ENCODE data around the gene PEAK1. TPM values are rescaled to one million over a fixed set of nuclear protein-coding genes. Genes with fewer than 3 reads are reported as not detected.

The PEAK1 gene
- total and polyA plus RNA-seq, 9 of the 15 experiments (the other 6 are each of a cell fraction or from before 2014, with no cell fraction given), result 0.99 to 22.4 (median 10.8) TPM

DNA sequence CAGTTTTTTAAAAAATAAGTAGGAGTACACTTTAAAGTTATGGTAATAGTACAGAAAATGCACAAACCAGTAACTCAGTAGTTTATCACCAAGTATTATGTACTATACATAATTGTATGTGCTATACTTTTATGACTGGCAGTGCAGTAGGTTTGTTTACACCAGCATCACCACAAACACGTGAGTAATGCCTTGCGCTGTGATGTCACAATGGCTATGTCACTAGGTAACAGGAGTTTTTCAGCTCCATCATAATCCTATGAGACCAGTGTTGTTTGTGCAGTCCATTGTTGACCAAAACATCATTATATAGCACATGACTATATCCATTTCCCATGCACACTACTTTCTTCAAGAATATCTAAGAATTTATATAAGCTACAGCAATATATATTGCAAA is 280.6 kb downstream of the PEAK1 start (continued):
- TF ChIP-seq, protein P1, sequence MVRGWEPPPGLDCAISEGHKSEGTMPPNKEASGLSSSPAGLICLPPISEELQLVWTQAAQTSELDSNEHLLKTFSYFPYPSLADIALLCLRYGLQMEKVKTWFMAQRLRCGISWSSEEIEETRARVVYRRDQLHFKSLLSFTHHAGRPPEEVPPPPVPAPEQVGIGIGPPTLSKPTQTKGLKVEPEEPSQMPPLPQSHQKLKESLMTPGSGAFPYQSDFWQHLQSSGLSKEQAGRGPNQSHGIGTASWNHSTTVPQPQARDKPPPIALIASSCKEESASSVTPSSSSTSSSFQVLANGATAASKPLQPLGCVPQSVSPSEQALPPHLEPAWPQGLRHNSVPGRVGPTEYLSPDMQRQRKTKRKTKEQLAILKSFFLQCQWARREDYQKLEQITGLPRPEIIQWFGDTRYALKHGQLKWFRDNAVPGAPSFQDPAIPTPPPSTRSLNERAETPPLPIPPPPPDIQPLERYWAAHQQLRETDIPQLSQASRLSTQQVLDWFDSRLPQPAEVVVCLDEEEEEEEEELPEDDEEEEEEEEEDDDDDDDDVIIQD (CRISPR knock-in tag; IDR thresholded peaks at IDR 0.05), result no peak
- TF ChIP-seq JUND (IDR thresholded peaks at IDR 0.05; ENCODE audit: borderline replicate concordance, low read depth, low read length) (no peak), JUND (tag; IDR thresholded peaks at IDR 0.05; ENCODE audit: borderline replicate concordance, low read depth, low read length) (no peak), TCF3 (CRISPR knock-in tag; IDR thresholded peaks at IDR 0.05) (no peak), MAFG (tag; conservative IDR thresholded peaks at IDR 0.05) (no peak)
- TF ChIP-seq, protein P2, sequence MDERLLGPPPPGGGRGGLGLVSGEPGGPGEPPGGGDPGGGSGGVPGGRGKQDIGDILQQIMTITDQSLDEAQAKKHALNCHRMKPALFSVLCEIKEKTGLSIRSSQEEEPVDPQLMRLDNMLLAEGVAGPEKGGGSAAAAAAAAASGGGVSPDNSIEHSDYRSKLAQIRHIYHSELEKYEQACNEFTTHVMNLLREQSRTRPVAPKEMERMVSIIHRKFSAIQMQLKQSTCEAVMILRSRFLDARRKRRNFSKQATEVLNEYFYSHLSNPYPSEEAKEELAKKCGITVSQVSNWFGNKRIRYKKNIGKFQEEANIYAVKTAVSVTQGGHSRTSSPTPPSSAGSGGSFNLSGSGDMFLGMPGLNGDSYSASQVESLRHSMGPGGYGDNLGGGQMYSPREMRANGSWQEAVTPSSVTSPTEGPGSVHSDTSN (CRISPR knock-in tag; IDR thresholded peaks at IDR 0.05; ENCODE audit: low read depth), result no peak
- TF ChIP-seq, protein P2 (tag; conservative IDR thresholded peaks at IDR 0.05; ENCODE audit: low read depth), result no peak

DNA sequence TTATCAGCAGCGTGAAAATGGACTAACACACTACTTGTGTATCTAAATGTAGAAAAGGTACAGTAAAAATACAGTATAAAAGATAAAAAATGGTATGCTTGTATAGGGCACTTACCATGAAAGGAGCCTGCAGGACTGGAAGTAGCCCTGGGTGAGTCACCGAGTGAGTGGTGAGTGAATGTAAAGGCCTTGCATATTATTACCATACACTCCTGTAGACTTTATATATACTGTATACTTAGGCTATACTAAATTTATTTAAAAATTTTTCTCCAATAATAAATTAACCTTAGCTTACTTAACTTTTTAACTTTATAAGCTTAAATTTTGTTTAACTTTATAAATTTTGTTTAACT is 281.8 kb downstream of the PEAK1 start:
- H3K27me3 ChIP-seq (ENCODE audit: control insufficient read depth in 2 of 2, insufficient read depth in 2 of 2, low read length in 2 of 2), result no peaks in the 10 kb centered on the region
- no peak overlapping the region for H3K4me2 ChIP-seq (ENCODE audit: insufficient read depth, low read length)
- intact Hi-C loops (cut with micrococcal nuclease) (no loop called here), in situ Hi-C loops (cut with MboI) (no loop called here)
- peaks cover 12% of the 10 kb centered on the region for H3K9me3 ChIP-seq (replicated peaks; ENCODE audit: control insufficient read depth, insufficient read depth, low read depth, low read length)
- no peaks in the 10 kb centered on the region for H3K4me1 ChIP-seq (replicated peaks in 1 of 2; ENCODE audit: control insufficient read depth in 2 of 2, insufficient read depth in 2 of 2, low read length in 2 of 2)
- H3K9ac ChIP-seq (ENCODE audit: insufficient read depth in 1 of 2, low read depth in 2 of 2, low read length in 2 of 2), result no peak overlapping the region
- no TSS peak for BruUV-seq (replicated peaks)
- ATAC-seq, result no peak
- no peaks in the 10 kb centered on the region for H4K20me1 ChIP-seq (replicated peaks; ENCODE audit: control insufficient read depth, insufficient read depth, low read length)
- H3K4me3 ChIP-seq, result no peak overlapping the region
- WGBS (ENCODE audit: insufficient coverage, low coverage, missing lambda C conversion rate), result 92% methylated on average over 2 of the region's 2 CpGs
- H3K36me3 ChIP-seq (ENCODE audit: control insufficient read depth, insufficient read depth, low read length), result peaks cover 3% of the 10 kb centered on the region; the same call in 1 of the 3 replicates
- H3K79me2 ChIP-seq (ENCODE audit: control insufficient read depth, insufficient read depth, low read length), result no peaks in the 10 kb centered on the region
- DNase-seq (ENCODE audit: extremely low read depth in 1 of 4, low spot score in 3 of 4), result no peak
- FAIRE-seq, result no peak
- ChIA-PET CTCF (ENCODE audit: low intra/inter-chr PET ratio) (no interaction called here), POLR2A (no interaction called here)
- no peak overlapping the region for H3K27ac ChIP-seq (ENCODE audit: extremely low read depth, low read depth, low read length)
- H3K9me1 ChIP-seq (ENCODE audit: control insufficient read depth, insufficient read depth, low read length), result no peaks in the 10 kb centered on the region
- H2AFZ ChIP-seq (ENCODE audit: low read depth, low read length), result no peak overlapping the region
- TF ChIP-seq NFATC3 (IDR thresholded peaks at IDR 0.05) (no peak), TRIM24 (IDR thresholded peaks at IDR 0.05) (no peak), MTA3 (IDR thresholded peaks at IDR 0.05; ENCODE audit: borderline replicate concordance) (no peak)
- TF ChIP-seq, protein P3, sequence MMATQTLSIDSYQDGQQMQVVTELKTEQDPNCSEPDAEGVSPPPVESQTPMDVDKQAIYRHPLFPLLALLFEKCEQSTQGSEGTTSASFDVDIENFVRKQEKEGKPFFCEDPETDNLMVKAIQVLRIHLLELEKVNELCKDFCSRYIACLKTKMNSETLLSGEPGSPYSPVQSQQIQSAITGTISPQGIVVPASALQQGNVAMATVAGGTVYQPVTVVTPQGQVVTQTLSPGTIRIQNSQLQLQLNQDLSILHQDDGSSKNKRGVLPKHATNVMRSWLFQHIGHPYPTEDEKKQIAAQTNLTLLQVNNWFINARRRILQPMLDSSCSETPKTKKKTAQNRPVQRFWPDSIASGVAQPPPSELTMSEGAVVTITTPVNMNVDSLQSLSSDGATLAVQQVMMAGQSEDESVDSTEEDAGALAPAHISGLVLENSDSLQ (IDR thresholded peaks at IDR 0.05), result no peak

Measured in K562 (cell line).